SK-N-SH treated with all-trans-retinoic acid at 6 μM for 48 hours (cell line): Measurements from ENCODE around the gene CYFIP1.
A peak's percentile ranks its signal among the peaks of the same experiment; 100 is the strongest.

Source experiments
- ATAC-seq: fragments of 200-7000 bp; cut with Tn5 transposase; 3 replicates; pipeline ENCODE4 v1.9.1; 2020; ENCODE audit warnings: mild to moderate bottlenecking, moderate library complexity
- ARNTL ChIP-seq: fragments of 450-650 bp; formaldehyde crosslinking; IDR thresholded peaks from 2 replicates; pipeline ENCODE4 v1.5.0; 2020; ENCODE audit warnings: low read depth, mild to moderate bottlenecking, moderate library complexity, borderline replicate concordance
- BACH2 ChIP-seq: fragments of 250-450 bp; sonication (Bioruptor Pico); IDR thresholded peaks from 2 replicates; pipeline ENCODE4 v1.9.0; 2021; ENCODE audit warnings: mild to moderate bottlenecking, borderline replicate concordance
- ISL1 ChIP-seq: fragments of 250-450 bp; sonication (Bioruptor Pico); IDR thresholded peaks from 2 replicates; pipeline ENCODE4 v2.1.2; 2022; ENCODE audit warnings: mild to moderate bottlenecking, moderate library complexity
- PATZ1 ChIP-seq: fragments of 250-450 bp; sonication (Bioruptor Pico); IDR thresholded peaks from 2 replicates; pipeline ENCODE4 v1.8.0; 2020; ENCODE audit warnings: mild to moderate bottlenecking, moderate library complexity, borderline replicate concordance
- POU6F1 ChIP-seq: fragments of 250-450 bp; sonication (Bioruptor Pico); IDR thresholded peaks from 2 replicates; pipeline ENCODE4 v1.8.0; 2021; ENCODE audit warnings: low read depth, mild to moderate bottlenecking, moderate library complexity, borderline replicate concordance
- RARB ChIP-seq: fragments of 250-450 bp; sonication (Bioruptor Pico); IDR thresholded peaks from 2 replicates; pipeline ENCODE4 v1.8.0; 2021; ENCODE audit warnings: mild to moderate bottlenecking, moderate library complexity
- SNAI2 ChIP-seq: fragments of 250-450 bp; sonication (Bioruptor Pico); IDR thresholded peaks from 2 replicates; pipeline ENCODE4 v1.5.0; 2020; ENCODE audit warnings: mild to moderate bottlenecking, moderate library complexity
- TSHZ2 ChIP-seq: fragments of 250-450 bp; sonication (Bioruptor Pico); IDR thresholded peaks from 2 replicates; pipeline ENCODE4 v1.5.0; 2020; ENCODE audit warnings: mild to moderate bottlenecking, moderate library complexity
- ZC3H10 ChIP-seq: fragments of 250-450 bp; sonication (Bioruptor Pico); IDR thresholded peaks from 2 replicates; pipeline ENCODE4 v1.5.1; 2021; ENCODE audit warnings: mild to moderate bottlenecking, moderate library complexity
- ZFP3 ChIP-seq: fragments of 250-450 bp; sonication (Bioruptor Pico); IDR thresholded peaks from 2 replicates; pipeline ENCODE4 v1.5.0; 2020; ENCODE audit warnings: mild to moderate bottlenecking, moderate library complexity
- ZFP30 ChIP-seq: fragments of 450-650 bp; formaldehyde crosslinking; IDR thresholded peaks from 2 replicates; pipeline ENCODE4 v1.5.0; 2022; ENCODE audit warnings: mild to moderate bottlenecking, moderate library complexity
- ZNF565 ChIP-seq: fragments of 450-650 bp; formaldehyde crosslinking; conservative IDR thresholded peaks from 2 replicates; pipeline ENCODE4 v1.5.0; 2020; ENCODE audit warnings: low read depth, mild to moderate bottlenecking, moderate library complexity
- ZNF70 ChIP-seq: fragments of 450-650 bp; formaldehyde crosslinking; IDR thresholded peaks from 2 replicates; pipeline ENCODE4 v1.5.0; 2020; ENCODE audit warnings: mild to moderate bottlenecking, moderate library complexity
- ZNF8 ChIP-seq: fragments of 450-650 bp; formaldehyde crosslinking; IDR thresholded peaks from 2 replicates; pipeline ENCODE4 v1.5.0; 2020; ENCODE audit warnings: mild to moderate bottlenecking, moderate library complexity

CYFIP1 gene

GRCh38 chr15:22950256-22950990 lies 29.7 kb downstream of the CYFIP1 start:
- TF ChIP-seq RARB (no peak), ZFP3 (CRISPR knock-in tag) (no peak), ARNTL (CRISPR knock-in tag) (no peak), BACH2 (CRISPR knock-in tag) (no peak)
- no peak for ATAC-seq

- TF ChIP-seq POU6F1 (CRISPR knock-in tag) (no peak), ZNF8 (CRISPR knock-in tag) (no peak), ZFP30 (no peak), PATZ1 (CRISPR knock-in tag) (no peak)
- peak; percentile 88 for ATAC-seq
Measured at GRCh38 chr15:22949074-22949547, 31.1 kb downstream of the CYFIP1 start.

GRCh38 chr15:22948056-22948455 lies 32.1 kb downstream of the CYFIP1 start:
- no peak for TF ChIP-seq PATZ1 (CRISPR knock-in tag)
- no peak for TF ChIP-seq ZFP30
- TF ChIP-seq RARB = no peak
- no peak for TF ChIP-seq ZNF70 (CRISPR knock-in tag)
- TF ChIP-seq ZFP3 (CRISPR knock-in tag) = no peak
- no peak for TF ChIP-seq TSHZ2 (CRISPR knock-in tag)
- TF ChIP-seq SNAI2 = no peak

GRCh38 chr15:22947101-22948000 lies 32.8 kb downstream of the CYFIP1 start:
- ATAC-seq = no peak
- TF ChIP-seq RARB (no peak), ZNF565 (CRISPR knock-in tag) (no peak), ZC3H10 (no peak), PATZ1 (CRISPR knock-in tag) (no peak), ISL1 (CRISPR knock-in tag) (no peak), ARNTL (CRISPR knock-in tag) (no peak)
- TF ChIP-seq, all 23 proteins: peak for 0

More at GRCh38 chr15:22948056-22948455, 32.1 kb downstream of the CYFIP1 start:
- ATAC-seq = no peak
